ENCODE measurements around the gene CCP110.

Gene CCP110, protein sequence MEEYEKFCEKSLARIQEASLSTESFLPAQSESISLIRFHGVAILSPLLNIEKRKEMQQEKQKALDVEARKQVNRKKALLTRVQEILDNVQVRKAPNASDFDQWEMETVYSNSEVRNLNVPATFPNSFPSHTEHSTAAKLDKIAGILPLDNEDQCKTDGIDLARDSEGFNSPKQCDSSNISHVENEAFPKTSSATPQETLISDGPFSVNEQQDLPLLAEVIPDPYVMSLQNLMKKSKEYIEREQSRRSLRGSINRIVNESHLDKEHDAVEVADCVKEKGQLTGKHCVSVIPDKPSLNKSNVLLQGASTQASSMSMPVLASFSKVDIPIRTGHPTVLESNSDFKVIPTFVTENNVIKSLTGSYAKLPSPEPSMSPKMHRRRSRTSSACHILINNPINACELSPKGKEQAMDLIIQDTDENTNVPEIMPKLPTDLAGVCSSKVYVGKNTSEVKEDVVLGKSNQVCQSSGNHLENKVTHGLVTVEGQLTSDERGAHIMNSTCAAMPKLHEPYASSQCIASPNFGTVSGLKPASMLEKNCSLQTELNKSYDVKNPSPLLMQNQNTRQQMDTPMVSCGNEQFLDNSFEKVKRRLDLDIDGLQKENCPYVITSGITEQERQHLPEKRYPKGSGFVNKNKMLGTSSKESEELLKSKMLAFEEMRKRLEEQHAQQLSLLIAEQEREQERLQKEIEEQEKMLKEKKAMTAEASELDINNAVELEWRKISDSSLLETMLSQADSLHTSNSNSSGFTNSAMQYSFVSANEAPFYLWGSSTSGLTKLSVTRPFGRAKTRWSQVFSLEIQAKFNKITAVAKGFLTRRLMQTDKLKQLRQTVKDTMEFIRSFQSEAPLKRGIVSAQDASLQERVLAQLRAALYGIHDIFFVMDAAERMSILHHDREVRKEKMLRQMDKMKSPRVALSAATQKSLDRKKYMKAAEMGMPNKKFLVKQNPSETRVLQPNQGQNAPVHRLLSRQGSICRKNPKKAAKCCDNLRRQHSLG

DNA sequence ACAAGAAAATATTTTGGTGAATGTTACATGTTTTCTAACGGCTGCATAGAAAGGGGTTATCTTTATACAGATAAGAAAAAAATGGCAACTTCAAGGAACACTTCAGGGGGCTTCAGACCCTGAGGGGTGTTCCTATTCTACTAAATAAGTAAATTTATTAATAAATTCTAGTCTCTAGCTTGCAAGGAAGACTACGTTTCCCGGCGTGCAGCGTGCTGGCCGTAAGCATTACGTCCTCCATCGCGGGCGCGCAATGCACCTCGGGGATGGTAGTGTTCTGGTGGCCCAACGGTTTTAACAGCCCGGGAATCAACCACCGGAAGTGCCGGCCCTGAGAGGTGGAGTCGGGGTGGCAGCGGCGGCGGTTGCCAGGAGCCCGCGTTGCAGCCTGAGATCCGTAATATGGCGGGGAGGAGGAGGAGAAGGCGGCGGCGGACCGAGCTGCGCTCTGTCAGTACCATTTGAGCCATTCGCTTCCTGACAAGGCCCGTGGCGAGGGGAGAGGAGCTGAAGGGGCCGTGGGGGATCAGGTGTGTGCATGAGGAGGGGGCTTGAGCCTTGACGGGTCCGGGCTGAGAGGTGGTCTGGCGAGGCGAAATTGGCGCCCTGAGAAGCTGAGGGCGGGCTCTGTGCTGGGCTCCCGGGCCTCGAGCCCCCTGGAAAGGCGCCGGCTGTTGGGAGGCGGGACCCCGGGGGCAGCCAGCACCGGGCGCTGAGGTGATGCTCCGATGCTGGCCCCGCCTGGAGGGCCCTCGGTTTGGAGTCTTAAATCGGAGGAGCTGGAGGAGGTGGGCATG is at the start of gene CCP110:
TSS of gene CCP110 (plus strand) at position 384 of the 797 bp plus-strand sequence. CDS start 3,940 bp downstream, outside the sequence.
- peak; percentile 87 for DNase-seq (ENCODE audit: low read depth, low spot score)

DNA sequence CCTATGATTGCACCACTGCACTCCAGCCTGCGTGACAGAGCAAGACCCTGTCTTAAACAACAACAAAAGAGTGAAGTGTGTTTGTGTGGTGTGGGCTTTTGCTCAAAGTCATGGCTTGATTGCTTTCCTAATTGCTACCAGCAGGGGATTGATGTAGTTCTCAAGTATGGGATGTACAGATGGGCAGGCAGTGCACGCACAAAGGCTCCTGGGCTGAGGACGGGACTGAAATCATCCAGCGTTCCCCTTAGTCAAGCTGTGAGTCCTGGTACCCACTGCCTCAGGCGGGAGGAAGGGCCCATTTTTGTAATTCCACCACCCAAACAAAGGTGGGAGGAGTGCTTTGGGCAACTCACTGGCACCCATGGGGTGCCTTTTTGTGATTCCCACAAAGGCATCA is 49.1 kb upstream of the CCP110 start:
- DNase-seq (ENCODE audit: low read depth, low spot score): no peak

DNA sequence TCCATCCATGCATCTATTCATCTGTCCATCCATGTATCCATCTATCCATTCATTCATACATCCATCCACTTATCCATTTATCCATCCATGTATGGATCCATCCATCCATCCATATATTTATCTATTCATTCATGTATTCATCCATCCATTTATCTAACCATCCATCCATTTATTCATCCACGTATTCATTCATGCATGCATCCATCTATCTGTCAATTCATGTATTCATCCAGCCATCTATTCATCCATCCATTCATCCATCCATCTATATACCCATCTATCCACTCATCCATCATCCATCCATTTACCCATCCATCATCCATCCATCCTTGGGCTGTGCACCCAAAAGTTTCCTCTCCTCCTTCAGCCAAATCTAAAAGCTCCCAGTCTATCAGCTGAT is 45.2 kb upstream of the CCP110 start:
- DNase-seq (ENCODE audit: low read depth, low spot score): no peak

DNA sequence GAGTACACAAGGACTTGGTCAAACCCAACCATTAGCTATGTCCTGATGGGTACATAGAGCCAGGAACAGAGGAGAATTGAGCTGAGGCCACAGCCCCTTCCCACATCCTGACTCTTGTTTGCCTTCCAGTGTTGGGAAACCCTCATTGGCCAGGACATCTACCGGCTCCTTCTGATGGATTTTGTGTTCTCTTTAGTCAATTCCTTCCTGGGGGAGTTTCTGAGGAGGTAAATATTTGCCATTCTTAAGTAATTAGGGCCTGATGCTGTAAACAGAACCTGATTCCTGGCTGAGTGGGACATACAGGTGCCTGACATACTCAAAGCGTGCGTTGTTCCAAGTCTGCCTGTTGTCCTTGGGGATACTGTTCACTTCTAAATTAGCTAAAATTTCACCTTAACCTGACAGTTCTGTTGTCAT is 44.4 kb upstream of the CCP110 start:
- DNase-seq (ENCODE audit: low read depth, low spot score): no peak

DNA sequence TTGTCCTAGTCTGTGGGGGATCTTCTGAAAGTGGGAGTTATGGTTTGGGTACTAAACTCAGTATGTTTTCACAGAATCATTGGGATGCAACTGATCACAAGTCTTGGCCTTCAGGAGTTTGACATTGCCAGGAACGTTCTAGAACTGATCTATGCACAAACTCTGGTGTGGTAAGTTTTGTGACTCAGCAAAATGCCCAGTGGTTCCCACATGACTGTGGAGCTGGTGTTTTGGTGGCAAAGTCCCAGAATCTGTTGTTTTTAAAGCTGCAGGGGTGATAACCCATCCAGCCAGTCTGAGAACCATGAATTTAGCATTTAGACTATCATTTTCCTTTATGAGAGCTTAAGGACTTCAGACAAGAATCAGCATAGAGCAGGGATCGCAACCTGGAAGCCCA is 42.4 kb upstream of the CCP110 start:
- no peak for DNase-seq (ENCODE audit: low read depth, low spot score)

DNA sequence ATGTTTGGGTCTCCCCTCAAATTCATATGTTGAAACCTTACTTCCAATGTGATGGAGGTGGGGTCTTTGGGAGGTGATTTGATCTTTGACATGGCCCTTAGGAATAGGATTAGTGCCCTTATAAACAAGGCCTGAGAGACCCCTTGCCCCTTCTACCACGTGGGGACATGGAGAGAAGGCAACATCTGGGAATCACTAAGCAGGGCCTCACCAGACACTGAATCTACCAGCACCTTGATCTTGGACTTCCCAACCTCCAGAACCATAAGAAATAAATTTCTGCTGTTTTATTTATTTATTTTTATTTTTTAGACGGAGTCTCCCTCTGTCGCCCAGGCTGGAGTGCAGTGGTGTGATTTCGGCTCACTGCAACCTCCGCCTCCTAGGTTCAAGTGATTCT is 42.0 kb upstream of the CCP110 start:
- DNase-seq (ENCODE audit: low read depth, low spot score): no peak

DNA sequence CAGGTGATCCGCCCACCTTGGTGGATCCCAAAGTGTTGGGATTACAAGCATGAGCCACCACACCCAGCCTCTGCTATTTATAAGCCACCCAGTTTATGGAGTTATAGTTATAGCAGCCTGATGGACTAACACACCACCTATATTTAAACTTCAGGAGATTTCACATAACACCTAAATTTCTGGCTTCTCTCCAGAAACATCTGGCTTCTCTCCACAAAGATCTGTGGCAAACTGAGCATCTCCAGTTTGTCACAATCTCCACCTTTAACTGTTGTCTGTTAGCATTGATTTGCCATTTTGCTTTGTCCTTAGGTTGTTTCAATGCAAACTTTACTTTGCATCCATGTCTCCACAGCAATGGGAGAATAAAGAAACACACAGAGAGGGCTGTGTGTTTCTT is 41.5 kb upstream of the CCP110 start:
- DNase-seq (ENCODE audit: low read depth, low spot score): no peak

DNA sequence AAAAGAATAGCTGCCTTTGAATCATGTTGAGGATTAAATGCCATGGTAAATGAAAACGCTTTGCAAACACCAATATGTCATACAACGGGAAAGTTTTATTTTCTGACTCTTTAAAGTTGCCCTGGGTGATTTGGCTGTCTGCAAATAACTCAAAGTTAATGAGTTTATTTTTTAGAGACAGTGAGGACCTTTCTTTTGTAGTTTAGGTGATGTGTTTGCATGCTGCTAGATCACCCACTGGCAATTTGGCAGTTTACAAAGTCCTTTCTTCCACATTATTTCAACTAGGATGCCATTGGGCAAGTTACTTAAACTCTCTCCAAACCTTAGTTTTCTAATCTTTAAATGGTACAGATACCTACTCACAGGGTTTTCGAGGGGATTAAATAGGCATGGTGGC is 39.6 kb upstream of the CCP110 start:
- DNase-seq (ENCODE audit: low read depth, low spot score): no peak

DNA sequence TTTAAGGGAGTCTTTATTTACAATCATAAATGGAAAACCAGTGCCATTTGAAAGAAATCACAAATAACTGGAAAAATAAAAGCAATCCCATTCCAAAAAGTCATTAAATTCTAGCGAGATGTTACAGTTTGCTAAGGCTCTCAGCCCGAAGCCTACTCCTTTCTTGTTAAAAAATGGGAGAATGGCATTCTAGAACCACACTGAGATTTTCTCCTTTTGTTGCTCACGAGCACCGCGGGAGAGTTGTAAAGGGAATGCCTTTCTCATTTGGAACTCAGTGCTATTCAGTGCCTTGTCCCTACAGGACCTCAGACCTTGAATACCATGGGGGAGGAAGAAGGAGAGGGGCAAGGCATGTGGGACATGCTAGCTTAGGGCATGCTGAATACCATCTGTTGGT is 38.1 kb upstream of the CCP110 start:
- no peak for DNase-seq (ENCODE audit: low read depth, low spot score)

DNA sequence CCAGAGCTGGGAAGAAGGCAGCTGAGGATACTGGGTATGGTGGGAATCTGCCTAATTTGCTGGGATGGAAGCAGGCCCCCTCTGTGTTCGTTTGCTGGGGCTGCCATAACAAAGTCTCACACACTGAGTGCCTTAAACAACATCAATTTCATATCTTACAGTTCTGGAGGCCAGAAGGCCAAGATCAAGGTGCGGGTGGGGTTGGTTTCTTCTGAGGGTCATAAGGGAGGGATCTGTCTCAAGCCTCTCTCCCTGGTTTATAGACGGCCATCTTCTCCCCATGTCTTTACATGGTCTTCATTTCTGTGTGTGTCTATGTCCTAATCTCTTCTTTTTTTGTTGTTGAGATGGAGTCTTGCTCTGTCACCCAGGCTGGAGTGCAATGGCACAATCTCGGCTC is 37.7 kb upstream of the CCP110 start:
- DNase-seq (ENCODE audit: low read depth, low spot score): no peak

DNA sequence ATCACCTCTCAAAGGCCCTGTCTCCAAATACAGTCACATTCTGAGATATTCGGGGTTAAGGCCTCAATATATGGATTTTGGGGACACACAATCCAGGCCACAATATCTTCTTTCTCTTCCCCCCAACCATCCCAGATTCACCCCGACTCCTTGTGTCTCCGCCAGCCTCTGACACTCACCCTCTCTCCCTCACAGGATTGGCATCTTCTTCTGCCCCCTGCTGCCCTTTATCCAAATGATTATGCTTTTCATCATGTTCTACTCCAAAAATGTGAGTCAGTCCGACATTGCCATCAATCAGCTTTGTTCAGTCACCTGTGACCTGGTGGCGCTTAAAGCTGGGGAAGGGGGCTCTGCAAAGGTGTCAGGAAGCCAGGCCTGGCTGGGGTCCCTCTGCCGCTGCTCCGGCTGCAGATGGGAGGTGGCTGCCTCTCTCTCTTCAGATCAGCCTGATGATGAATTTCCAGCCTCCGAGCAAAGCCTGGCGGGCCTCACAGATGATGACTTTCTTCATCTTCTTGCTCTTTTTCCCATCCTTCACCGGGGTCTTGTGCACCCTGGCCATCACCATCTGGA is 36.9 kb upstream of the CCP110 start:
- no peak for DNase-seq (ENCODE audit: low read depth, low spot score)

DNA sequence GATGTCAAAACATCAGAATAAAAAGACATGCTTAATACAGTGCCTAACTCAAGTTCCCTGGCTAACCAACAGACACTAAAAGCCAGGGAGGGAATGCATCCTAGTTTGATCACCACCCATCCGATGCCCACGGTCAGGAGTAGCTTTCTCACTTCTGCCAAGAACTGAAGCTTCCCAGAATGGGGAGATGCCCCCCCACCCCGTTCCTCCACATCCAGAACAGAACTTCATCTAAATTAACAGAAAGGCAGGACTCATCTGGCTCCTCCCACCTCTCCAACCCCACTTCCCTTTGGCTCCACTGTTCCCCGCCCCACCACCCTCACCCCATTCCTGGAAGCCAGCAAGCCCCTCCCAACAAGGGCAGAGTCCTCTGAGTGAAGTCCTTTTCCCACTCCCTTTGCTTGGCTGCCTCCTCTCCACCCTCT is 35.5 kb upstream of the CCP110 start:
- DNase-seq (ENCODE audit: low read depth, low spot score): no peak

DNA sequence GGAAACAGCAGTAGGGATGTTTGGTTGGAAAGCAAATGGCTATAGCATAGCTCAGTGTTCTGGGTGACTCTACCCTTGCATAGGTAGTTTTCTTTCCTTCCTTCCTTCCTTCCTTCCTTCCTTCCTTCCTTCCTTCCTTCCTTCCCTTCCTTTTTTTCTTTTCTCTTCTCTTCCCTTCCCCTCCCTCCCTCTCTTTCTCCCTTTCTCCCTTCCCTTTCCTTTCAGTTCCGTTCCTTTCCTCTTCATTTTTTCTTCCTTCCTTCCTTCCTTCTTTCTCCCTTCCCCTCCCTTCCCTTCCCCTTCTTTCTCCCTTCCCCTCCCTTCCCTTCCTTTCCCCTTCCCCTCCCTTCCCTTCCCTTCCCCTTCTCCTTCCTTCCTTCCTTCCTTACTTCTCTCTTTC is 33.1 kb upstream of the CCP110 start:
- no peak for DNase-seq (ENCODE audit: low read depth, low spot score)

DNA sequence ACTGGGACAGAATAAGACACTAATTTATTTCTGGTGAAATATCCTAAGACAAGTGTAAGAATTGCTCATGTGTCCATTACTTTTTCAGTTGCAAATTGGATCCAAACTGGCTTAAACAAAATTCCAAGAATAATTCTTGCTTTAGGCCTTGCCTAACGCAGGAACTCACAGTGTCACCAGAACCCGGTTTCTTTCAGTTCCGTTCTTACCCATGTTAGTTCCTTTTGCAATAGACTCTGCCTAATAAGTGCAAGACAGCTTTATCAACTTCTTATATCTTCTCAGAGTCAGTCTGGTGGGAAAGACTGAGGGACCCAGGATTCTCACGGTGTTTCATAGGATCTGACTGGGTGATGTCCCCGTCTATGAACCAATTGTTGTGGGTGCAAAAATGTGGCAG is 26.6 kb upstream of the CCP110 start:
- DNase-seq (ENCODE audit: low read depth, low spot score): no peak

DNA sequence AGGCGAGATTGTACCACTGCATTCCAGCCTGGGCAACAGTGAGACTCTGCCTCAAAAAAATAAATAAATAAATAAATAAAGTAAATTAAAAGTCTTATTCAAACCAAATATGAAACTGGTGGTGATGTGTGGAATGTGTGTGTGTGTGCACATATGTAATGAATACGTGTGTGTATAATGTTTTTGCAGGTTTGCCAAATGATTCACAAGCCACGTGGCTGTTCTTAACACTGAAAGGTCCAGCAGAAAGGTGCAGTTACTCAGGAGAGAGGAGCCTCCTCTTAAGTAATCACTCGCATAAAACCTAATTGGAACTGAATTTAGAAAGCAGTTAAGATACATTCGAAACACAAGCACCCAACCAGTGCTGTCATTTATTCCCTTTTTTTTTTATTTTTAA is 24.7 kb upstream of the CCP110 start:
- DNase-seq (ENCODE audit: low read depth, low spot score): no peak

DNA sequence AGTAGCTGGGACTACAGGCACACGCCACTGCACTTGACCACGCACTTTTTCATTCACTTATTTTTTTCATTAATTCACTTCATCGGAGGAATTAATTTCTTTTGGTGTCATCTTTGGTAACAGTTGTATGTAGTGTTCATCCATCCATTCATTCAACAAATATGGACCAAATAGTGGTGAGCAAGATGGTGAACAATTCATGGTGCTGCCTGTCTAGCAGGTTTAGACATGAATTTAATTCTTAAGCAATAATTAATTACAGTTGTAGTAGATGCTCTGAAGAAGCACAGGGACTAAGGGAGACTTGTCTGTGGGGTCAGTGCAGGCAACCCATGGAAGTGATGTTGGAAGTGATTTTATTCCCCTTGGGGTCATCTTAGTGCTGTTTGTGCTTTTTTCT is 24.3 kb upstream of the CCP110 start:
- no peak for DNase-seq (ENCODE audit: low read depth, low spot score)

DNA sequence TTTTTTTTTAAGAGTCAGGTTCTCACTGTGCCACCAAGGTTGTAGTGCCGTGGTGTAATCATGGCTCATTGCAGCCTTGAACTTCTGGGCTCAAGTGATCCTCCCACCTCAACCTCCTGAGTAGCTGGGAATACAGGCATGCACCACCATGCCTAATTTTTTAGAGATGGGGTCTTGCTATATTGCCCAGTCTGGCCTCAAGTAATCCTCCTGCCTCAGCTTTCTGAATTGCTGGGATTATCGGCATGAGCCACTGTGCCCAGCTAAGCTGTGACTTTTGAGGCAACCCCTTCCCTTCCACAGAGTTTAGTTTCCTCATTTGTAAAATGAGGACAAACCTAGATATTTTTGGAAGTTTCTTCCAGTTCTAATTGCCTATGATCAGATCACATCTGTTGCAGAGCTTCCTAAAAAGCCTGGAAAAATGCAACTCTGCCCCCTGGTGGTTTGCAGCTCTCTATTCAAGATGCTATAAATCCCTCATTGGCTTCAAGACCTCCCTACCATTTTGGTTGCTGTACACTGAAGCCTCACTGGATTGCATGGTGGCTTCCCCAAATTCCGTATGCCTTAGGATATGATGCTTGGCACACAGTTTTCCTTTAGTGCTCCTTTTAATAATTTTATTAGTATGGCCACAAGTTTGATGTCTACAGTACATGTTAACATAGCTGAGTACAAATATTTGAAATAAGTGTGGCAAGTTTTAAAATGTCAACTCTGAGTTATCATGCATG is 21.2 kb upstream of the CCP110 start:
- no peak for DNase-seq (ENCODE audit: low read depth, low spot score)

DNA sequence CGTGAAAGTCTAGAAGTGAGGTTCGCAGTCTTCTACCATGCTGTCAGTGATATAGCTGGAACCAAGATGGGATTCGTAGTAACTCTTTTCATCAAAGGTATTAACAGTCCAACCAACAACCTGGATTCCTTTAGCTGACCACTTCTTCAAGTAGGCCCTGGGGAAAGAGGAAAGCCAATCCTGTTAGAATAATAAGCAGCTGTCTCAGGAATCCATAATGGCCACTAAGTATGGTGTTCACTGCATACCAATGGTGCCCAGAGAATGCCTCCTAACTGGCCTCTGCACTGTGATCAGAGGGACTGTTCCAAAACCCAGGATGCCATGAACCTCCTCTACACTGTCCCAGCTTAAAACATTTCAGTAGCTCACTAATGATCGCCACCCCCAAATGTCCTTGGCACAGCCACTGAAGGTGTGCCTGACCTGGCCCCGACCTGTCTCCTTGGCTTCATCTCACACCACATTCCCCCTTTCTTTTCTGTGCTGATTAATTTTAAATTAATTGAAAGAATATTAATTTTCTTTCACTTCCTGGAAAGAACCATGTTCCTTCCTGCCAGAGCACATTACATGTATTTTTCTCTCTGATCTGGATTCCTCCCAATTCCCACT is 20.2 kb upstream of the CCP110 start:
- DNase-seq (ENCODE audit: low read depth, low spot score): no peak

DNA sequence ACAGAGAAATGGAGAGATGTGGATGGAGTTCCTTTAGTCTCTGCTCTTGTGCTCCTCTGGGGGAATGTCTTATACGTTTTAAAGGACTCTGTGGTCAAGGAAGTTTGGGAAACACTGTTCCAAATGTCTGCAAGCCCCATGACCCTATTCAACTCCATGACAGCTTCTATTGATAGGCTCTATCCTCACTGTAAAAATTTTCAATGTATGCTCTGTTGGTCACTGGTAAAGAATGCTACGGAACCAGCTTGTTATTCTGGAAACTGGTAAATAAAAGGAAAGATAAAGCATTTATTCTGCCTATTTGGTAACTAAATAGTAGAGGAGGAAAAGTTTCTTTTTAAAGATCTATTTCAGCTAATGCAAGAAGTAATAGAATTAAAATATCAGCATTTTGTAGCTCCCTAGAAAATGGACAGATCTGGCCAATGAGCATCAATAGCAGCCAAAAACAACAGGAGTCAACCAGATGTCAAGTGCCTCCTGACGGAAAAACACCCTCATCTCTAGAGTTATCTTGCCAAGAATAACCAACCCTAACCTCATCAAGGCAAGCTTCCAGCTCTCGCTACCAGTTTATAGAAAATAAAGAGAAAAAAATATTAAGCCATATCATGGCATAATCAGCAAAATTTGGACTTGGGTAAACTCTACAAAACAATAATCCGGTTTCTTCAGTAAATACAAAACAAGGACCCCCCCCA is 18.0 kb upstream of the CCP110 start:
- DNase-seq (ENCODE audit: low read depth, low spot score): peak; percentile 78

DNA sequence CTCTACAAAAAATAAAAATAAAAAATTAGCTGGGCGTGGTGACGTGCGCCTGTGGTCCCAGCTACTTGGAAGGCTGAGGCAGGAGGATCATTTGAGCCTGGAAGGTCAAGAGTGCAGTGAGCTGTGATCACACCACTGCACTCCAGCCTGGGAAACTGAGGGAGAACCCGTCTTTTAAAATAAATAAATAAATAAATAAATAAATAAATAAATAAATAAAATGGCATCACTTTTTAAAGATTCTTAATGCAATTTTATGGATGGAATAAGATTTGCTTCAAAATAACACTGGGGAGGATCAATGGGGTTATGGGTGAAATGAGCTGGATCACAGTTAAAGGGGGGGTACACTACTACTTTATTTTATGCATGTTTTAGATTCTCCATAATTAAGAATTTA is 16.8 kb upstream of the CCP110 start:
- no peak for DNase-seq (ENCODE audit: low read depth, low spot score)
